GM21529 (cell line): ENCODE measurements around the gene SIGLEC11.

Experiments used
- ATAC-seq: cut with Tn5 transposase; IDR thresholded peaks from one replicate; pipeline ENCODE4 v1.9.1; 2021; ENCODE audit not compliant: unreplicated experiment

The SIGLEC11 gene

GRCh38 chr19:49907745-49908446 lies 53.1 kb downstream of the SIGLEC11 start:
- ATAC-seq: no peak

DNA sequence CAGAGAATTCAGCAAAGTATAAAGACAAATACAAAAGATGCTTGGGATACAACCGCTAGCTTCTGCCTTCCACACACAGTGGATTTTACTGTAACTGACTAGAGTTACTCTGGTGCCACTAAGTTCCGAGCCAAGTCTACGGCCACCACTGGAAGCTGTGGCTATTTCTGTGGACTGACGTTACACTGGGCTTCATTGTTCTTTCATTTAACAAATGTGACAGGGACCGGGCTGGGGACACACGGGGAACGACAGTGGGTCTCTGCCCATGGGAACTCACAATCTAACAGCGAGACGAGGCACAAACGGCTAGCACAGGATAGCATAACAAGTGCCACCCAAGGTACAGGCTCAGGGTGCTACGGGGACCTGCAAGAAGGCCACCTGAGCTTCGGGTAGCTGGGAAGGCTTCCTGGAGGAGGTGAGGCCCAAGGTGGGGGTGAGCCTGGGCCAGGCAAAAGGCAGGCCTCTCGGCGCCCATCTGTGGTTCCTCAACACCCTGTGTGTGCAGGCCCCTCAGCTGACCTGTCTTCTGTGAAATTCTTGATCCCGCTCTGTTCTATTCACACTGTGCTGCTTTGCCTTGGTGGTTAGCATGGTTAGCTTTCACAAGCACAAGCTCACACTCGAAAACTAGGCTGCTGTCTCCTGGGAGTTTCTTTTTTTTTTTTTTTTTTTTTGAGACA lies 54.0 kb downstream of the SIGLEC11 start:
- no peak for ATAC-seq

GRCh38 chr19:49904136-49904535 lies 56.8 kb downstream of the SIGLEC11 start:
- no peak for ATAC-seq
